Measurements from ENCODE around the gene IFITM5. TPM values are rescaled to one million over a fixed set of nuclear protein-coding genes. Genes with fewer than 3 reads are reported as not detected.
"Not testable (repeated sequence)": the region's sequence is repeated elsewhere in the genome, so short reads cannot be mapped to it uniquely, and the experiment has no call there.

Gene IFITM5
- not detected for total RNA-seq

GRCh38 chr11:299081-299891 is at the start of gene IFITM5:
Gene IFITM5 (minus strand): TSS chr11:299526. CDS start chr11:299490, 36 bp downstream.
- no peak for DNase-seq

- DNase-seq, result no peak
These were observed 47.2 kb upstream of the IFITM5 start for GRCh38 chr11:346529-346928.

GRCh38 chr11:344836-345578 is 45.7 kb upstream of the IFITM5 start:
- DNase-seq, result no peak

- no peak for DNase-seq
These were observed 43.0 kb upstream of the IFITM5 start for GRCh38 chr11:342328-342727.

- DNase-seq, result peak; percentile 80
These were observed 41.5 kb upstream of the IFITM5 start for GRCh38 chr11:340539-341512.

GRCh38 chr11:339963-340362 is 40.6 kb upstream of the IFITM5 start:
- DNase-seq, result no peak

GRCh38 chr11:337711-338110 is 38.4 kb upstream of the IFITM5 start:
- no peak for DNase-seq

GRCh38 chr11:336659-337198 is 37.4 kb upstream of the IFITM5 start:
- peak; percentile 24 for DNase-seq

GRCh38 chr11:335779-336658 is 36.7 kb upstream of the IFITM5 start:
- DNase-seq, result peak; percentile 49

GRCh38 chr11:334264-334994 is 35.1 kb upstream of the IFITM5 start:
- no peak for DNase-seq

- DNase-seq, result not testable (repeated sequence)
These were observed 34.4 kb upstream of the IFITM5 start for GRCh38 chr11:333616-334263.

- no peak for DNase-seq
These were observed 33.5 kb upstream of the IFITM5 start for GRCh38 chr11:332651-333480.

GRCh38 chr11:331358-332060 is 32.2 kb upstream of the IFITM5 start:
- no peak for DNase-seq

GRCh38 chr11:330694-331357 is 31.5 kb upstream of the IFITM5 start:
- no peak for DNase-seq

GRCh38 chr11:330307-330693 is 31.0 kb upstream of the IFITM5 start:
- no peak for DNase-seq

GRCh38 chr11:329886-330253 is 30.5 kb upstream of the IFITM5 start:
- DNase-seq, result no peak

GRCh38 chr11:328516-329100 is 29.3 kb upstream of the IFITM5 start:
- not testable (repeated sequence) for DNase-seq
